Measurements from ENCODE around the gene TCF4. TPM values are rescaled to one million over a fixed set of nuclear protein-coding genes. Genes with fewer than 3 reads are reported as not detected.
A peak's percentile ranks its signal among the peaks of the same experiment; 100 is the strongest.

TCF4 gene
- polyA plus RNA-seq, 1 of the 3 experiments (the other 2 are of a cell fraction), result 39.1 TPM

DNA sequence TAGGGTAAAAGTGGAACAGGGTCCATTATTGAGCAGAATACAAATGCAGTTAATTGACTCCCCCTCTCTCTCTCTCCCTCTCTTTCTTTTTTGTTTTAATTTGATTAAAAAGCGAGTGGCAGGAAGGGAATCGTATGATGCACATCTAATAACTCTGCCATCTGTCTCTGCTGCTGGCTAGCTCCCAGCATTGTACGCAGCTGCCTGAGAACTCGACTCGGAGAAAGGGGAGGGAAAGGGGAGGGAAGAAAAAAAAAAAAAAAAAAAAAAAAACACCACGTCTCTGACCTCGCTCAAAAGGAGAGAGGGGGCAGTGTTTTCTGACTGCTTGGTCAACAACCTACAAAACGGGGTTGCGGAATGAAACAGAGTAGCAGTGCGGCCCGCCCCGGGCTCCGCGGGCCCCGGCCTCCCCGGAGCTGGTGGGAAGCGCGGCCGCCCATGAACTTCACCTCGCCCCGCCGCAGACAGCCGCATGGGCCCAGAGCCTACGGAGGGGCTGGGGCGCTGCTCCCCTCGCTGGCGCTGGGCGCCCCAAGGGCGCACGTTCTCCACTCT lies 265.7 kb downstream of the TCF4 start (continued):
- peak; percentile 50; the same call in 1 of the 2 replicates for TF ChIP-seq TEAD4 (IDR thresholded peaks at IDR 0.05; ENCODE audit: borderline replicate concordance, insufficient read depth)
- TF ChIP-seq MEF2A (IDR thresholded peaks at IDR 0.05; ENCODE audit: borderline replicate concordance, low read depth), result no peak
- peak; percentile 59 for TF ChIP-seq FOXM1 (IDR thresholded peaks at IDR 0.05; ENCODE audit: low read depth)
- no peak for TF ChIP-seq GABPA (IDR thresholded peaks at IDR 0.05; ENCODE audit: low read depth)
- peak; percentile 28 to 98; a peak in 3 of 4 replicates for TF ChIP-seq EP300 (IDR thresholded peaks at IDR 0.05; ENCODE audit: borderline replicate concordance in 1 of 2, low read depth in 1 of 2, low read length in 1 of 2)
- TF ChIP-seq, protein P1, sequence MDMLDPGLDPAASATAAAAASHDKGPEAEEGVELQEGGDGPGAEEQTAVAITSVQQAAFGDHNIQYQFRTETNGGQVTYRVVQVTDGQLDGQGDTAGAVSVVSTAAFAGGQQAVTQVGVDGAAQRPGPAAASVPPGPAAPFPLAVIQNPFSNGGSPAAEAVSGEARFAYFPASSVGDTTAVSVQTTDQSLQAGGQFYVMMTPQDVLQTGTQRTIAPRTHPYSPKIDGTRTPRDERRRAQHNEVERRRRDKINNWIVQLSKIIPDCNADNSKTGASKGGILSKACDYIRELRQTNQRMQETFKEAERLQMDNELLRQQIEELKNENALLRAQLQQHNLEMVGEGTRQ (IDR thresholded peaks at IDR 0.05; ENCODE audit: borderline replicate concordance, low read depth, low read length), result no peak
- peak; percentile 22; the same call in 1 of the 2 replicates for TF ChIP-seq RXRA (IDR thresholded peaks at IDR 0.05; ENCODE audit: borderline replicate concordance, low read depth)
- TF ChIP-seq CHD2 (IDR thresholded peaks at IDR 0.05; ENCODE audit: low read length, partially characterized antibody), result peak; percentile 67
- TF ChIP-seq, protein P2, sequence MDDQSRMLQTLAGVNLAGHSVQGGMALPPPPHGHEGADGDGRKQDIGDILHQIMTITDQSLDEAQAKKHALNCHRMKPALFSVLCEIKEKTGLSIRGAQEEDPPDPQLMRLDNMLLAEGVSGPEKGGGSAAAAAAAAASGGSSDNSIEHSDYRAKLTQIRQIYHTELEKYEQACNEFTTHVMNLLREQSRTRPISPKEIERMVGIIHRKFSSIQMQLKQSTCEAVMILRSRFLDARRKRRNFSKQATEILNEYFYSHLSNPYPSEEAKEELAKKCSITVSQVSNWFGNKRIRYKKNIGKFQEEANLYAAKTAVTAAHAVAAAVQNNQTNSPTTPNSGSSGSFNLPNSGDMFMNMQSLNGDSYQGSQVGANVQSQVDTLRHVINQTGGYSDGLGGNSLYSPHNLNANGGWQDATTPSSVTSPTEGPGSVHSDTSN (IDR thresholded peaks at IDR 0.05), result peak; percentile 40; the same call in 1 of the 2 replicates
- peak; percentile 69 for TF ChIP-seq NFIC (IDR thresholded peaks at IDR 0.05; ENCODE audit: borderline replicate concordance)

DNA sequence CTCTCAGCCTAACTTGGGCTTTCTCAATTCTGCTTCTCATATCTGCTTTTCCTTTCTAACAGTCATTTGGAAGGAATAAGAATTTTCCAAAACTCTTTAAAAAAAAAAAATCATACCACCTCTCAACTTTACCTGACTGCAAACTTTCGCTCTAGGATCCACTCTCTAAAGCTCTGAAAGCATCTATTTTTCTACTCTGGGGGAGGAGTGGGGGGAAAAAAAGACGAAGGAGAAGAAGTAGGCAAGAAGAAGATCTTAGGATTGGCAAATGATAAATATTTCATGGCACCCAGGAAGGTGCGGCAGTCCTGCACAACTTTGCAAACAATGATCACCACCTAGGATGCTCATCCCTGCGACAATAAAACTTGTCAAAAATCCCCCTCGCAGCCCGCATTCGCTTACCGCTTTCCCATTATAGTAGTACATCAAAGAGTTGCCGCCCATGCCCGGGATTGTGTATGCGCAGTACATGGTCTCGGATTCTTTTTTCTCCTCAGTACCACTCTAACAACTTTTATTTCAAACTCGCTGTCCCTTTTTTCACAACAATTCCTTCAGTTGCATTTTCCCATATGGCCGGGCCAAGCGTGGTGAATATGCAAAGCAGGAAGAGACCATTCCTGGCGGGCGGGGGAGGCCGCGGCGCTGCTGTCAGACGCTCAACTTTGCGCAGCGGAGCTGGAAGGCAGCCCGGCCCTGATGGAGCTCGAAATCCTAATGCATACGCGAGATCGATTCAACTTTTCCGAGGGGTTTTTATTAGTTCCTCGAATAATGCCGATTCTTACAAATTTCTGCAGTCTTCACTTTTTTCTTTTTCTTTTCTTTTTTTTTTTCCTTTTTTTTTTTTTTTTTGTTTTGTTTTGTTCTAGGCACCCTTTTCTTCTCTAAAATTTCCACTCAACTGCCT lies 266.5 kb downstream of the TCF4 start:
- H3K9me3 ChIP-seq, result no peaks in the 10 kb centered on the region
- peaks cover 30 to 31% of the 10 kb centered on the region in 2 experiments; a peak in 3 of 4 replicates for H3K4me1 ChIP-seq (ENCODE audit: control insufficient read depth in 1 of 2, insufficient read depth in 2 of 2, low read depth in 1 of 2, low read length in 1 of 2)
- H3K27ac ChIP-seq (ENCODE audit: low read depth in 2 of 2, low read length in 1 of 2), result peak overlapping the region; percentile 95 to 100
- no peaks in the 10 kb centered on the region for H3K9me2 ChIP-seq
- WGBS (ENCODE audit: low lambda C conversion rate), result 2% methylated on average over 31 of the region's 31 CpGs
- peak overlapping the region; percentile 86 for H3K9ac ChIP-seq
- 0 out of 2 replicates have a peak overlapping the region, but pooled peaks have one; percentile 18 for H2AFZ ChIP-seq (ENCODE audit: low read depth)
- CTCF ChIA-PET, result interaction anchor here (1.0 to 7.1 kb wide), 13 partner anchors 10 to 471 kb away, joined by 3 to 36 read pairs (median 5); no protein-coding TSS in a partner anchor
- no peaks in the 10 kb centered on the region for H3K27me3 ChIP-seq (ENCODE audit: insufficient read depth)
- H3F3A ChIP-seq (replicated peaks; ENCODE audit: insufficient read depth), result peaks cover 19% of the 10 kb centered on the region
- H3K79me2 ChIP-seq (ENCODE audit: insufficient read depth), result peaks cover 88% of the 10 kb centered on the region
- peak; percentile 39 for DNase-seq
- no peak for TF ChIP-seq FOSL2 (IDR thresholded peaks at IDR 0.05; ENCODE audit: borderline replicate concordance, low read depth)
- peak; percentile 35; the same call in 1 of the 2 replicates for TF ChIP-seq NRF1 (IDR thresholded peaks at IDR 0.05; ENCODE audit: low read depth, low read length)
- TF ChIP-seq, protein P3, sequence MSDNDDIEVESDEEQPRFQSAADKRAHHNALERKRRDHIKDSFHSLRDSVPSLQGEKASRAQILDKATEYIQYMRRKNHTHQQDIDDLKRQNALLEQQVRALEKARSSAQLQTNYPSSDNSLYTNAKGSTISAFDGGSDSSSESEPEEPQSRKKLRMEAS (IDR thresholded peaks at IDR 0.05; ENCODE audit: low read depth), result peak; percentile 71
- no peak for TF ChIP-seq RFX5 (IDR thresholded peaks at IDR 0.05; ENCODE audit: low read length)
- TF ChIP-seq TAF1 (IDR thresholded peaks at IDR 0.05; ENCODE audit: borderline replicate concordance, low read depth, low read length), result peak; percentile 77
- peak; percentile 41; the same call in 1 of the 2 replicates for TF ChIP-seq POLR2AphosphoS5 (IDR thresholded peaks at IDR 0.05; ENCODE audit: low read depth, low read length)
- TF ChIP-seq MXI1 (IDR thresholded peaks at IDR 0.05; ENCODE audit: low read depth, low read length), result peak; percentile 87
- TF ChIP-seq, protein P2 (IDR thresholded peaks at IDR 0.05), result 0 out of 2 replicates have a peak, but pooled peaks have one; percentile 30
- peak; percentile 20; the same call in 1 of the 2 replicates for TF ChIP-seq RAD21 (IDR thresholded peaks at IDR 0.05; ENCODE audit: low read length)
- peak; percentile 84; the same call in 1 of the 2 replicates for TF ChIP-seq SIN3A (IDR thresholded peaks at IDR 0.05; ENCODE audit: borderline replicate concordance, low read depth, low read length)
- TF ChIP-seq, protein P4, sequence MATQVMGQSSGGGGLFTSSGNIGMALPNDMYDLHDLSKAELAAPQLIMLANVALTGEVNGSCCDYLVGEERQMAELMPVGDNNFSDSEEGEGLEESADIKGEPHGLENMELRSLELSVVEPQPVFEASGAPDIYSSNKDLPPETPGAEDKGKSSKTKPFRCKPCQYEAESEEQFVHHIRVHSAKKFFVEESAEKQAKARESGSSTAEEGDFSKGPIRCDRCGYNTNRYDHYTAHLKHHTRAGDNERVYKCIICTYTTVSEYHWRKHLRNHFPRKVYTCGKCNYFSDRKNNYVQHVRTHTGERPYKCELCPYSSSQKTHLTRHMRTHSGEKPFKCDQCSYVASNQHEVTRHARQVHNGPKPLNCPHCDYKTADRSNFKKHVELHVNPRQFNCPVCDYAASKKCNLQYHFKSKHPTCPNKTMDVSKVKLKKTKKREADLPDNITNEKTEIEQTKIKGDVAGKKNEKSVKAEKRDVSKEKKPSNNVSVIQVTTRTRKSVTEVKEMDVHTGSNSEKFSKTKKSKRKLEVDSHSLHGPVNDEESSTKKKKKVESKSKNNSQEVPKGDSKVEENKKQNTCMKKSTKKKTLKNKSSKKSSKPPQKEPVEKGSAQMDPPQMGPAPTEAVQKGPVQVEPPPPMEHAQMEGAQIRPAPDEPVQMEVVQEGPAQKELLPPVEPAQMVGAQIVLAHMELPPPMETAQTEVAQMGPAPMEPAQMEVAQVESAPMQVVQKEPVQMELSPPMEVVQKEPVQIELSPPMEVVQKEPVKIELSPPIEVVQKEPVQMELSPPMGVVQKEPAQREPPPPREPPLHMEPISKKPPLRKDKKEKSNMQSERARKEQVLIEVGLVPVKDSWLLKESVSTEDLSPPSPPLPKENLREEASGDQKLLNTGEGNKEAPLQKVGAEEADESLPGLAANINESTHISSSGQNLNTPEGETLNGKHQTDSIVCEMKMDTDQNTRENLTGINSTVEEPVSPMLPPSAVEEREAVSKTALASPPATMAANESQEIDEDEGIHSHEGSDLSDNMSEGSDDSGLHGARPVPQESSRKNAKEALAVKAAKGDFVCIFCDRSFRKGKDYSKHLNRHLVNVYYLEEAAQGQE (IDR thresholded peaks at IDR 0.05; ENCODE audit: low read depth, low read length), result peak; percentile 17; the same call in 1 of the 2 replicates
- TF ChIP-seq EP300 (IDR thresholded peaks at IDR 0.05; ENCODE audit: borderline replicate concordance in 1 of 2, low read depth in 1 of 2, low read length in 1 of 2), result no peak; a peak in 1 of 4 replicates
- TF ChIP-seq TCF12 (IDR thresholded peaks at IDR 0.05), result no peak; the same call in 1 of the 2 replicates
- no peak for TF ChIP-seq MEF2A (IDR thresholded peaks at IDR 0.05; ENCODE audit: borderline replicate concordance, low read depth)
- no peaks in the 10 kb centered on the region for H3K36me3 ChIP-seq (replicated peaks in 1 of 2; ENCODE audit: control insufficient read depth in 1 of 2, insufficient read depth in 2 of 2, low read length in 1 of 2)
- H3K4me2 ChIP-seq, result peak overlapping the region; percentile 79
- peak overlapping the region; percentile 78 to 80 for H3K4me3 ChIP-seq (ENCODE audit: low read depth in 2 of 2, low read length in 1 of 2)
- no peaks in the 10 kb centered on the region for H4K20me1 ChIP-seq (ENCODE audit: insufficient read depth)
- POLR2A ChIA-PET, result interaction anchor here (0.5 to 7.1 kb wide), 23 partner anchors 9 to 458 kb away, joined by 3 to 85 read pairs (median 4); no protein-coding TSS in a partner anchor
